ENCODE measurements around the gene ASB2. TPM values are rescaled to one million over a fixed set of nuclear protein-coding genes. Genes with fewer than 3 reads are reported as not detected.

Gene ASB2
- polyA plus RNA-seq, 3 donors = 0.25 to 2.5 (median 1.4) TPM

DNA sequence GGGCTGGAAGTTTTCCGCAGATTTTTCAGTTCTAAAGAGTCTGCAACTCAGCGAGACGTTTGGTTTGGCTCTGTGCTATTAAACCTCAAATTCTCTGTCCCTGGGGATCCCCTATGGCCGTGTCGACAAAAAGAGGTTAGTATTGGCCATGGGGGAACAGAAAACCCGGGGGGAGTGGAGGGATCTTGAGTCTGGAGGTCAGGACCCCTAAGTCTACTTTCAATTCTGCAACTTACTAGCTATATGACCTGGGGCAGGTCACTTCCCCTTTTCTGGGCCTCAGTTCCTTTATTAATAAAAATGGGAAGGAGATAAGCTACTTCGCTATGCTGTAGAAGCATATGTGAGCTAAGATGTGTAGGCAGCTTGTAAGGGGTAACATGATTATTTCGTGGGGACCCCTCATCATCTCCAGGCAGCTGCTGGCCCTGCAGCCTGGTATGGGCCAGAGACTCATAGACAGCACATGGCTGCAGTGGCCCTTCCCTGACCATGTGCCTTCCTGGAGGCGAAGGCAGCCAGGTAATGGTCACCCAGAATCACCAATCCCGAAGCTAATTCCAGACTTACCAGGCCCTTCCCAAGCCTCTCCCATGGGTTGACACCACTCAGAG lies 8.6 kb downstream of the ASB2 start:
- peak overlapping the region in 1 of 3 experiments; percentile 10 for H3K4me3 ChIP-seq (replicated peaks in 1 of 3; ENCODE audit: low read depth in 2 of 3, low read length in 3 of 3)
- Mint-ChIP-seq H3K9me3 (no peaks in the 10 kb centered on the region), H3K36me3 (peaks cover 0 to 10% of the 10 kb centered on the region in 2 donors), H3K27me3 (ENCODE audit: low read depth in 3 of 3) (peaks cover 4 to 13% (median 10%) of the 10 kb centered on the region in 3 donors), H3K4me3 (peak overlapping the region; percentile 45 to 55), H3K27ac (peak overlapping the region; percentile 76 to 91 (median 83)), H3K4me1 (peaks cover 72% of the 10 kb centered on the region)
- peak overlapping the region; percentile 40 for H3K4me2 ChIP-seq (replicated peaks; ENCODE audit: extremely low read depth, low read length, poor library complexity, severe bottlenecking)
- TF ChIP-seq, protein P1, sequence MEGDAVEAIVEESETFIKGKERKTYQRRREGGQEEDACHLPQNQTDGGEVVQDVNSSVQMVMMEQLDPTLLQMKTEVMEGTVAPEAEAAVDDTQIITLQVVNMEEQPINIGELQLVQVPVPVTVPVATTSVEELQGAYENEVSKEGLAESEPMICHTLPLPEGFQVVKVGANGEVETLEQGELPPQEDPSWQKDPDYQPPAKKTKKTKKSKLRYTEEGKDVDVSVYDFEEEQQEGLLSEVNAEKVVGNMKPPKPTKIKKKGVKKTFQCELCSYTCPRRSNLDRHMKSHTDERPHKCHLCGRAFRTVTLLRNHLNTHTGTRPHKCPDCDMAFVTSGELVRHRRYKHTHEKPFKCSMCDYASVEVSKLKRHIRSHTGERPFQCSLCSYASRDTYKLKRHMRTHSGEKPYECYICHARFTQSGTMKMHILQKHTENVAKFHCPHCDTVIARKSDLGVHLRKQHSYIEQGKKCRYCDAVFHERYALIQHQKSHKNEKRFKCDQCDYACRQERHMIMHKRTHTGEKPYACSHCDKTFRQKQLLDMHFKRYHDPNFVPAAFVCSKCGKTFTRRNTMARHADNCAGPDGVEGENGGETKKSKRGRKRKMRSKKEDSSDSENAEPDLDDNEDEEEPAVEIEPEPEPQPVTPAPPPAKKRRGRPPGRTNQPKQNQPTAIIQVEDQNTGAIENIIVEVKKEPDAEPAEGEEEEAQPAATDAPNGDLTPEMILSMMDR (IDR thresholded peaks at IDR 0.05) = no peak
- H3K79me2 ChIP-seq (ENCODE audit: insufficient read depth, low read length) = no peaks in the 10 kb centered on the region
- no peaks in the 10 kb centered on the region for H4K20me1 ChIP-seq (ENCODE audit: insufficient read depth, low read length)
- DNase-seq = peak; percentile 82 to 93 (median 87)
- WGBS (ENCODE audit: insufficient coverage) = 54% methylated on average over 6 of the region's 10 CpGs
- no peaks in the 10 kb centered on the region for H3K9me3 ChIP-seq (replicated peaks in 1 of 2; ENCODE audit: control insufficient read depth in 1 of 2, insufficient read depth in 1 of 2, low read length in 2 of 2)
- peaks cover 55 to 62% of the 10 kb centered on the region in 2 donors for H3K4me1 ChIP-seq (ENCODE audit: control insufficient read depth in 1 of 2, insufficient read depth in 2 of 2, low read length in 2 of 2)
- H3K36me3 ChIP-seq (replicated peaks in 1 of 2; ENCODE audit: control insufficient read depth in 1 of 2, insufficient read depth in 2 of 2, low read length in 2 of 2) = no peaks in the 10 kb centered on the region
- intact Hi-C loops (cut with micrococcal nuclease) = loop anchor here in 1 of 2 donors (10.0 kb wide), 1 partner anchor 633 kb away; the partner anchor contains the start of gene BTBD7
- H3K27ac ChIP-seq (ENCODE audit: low read depth in 1 of 2, low read length in 2 of 2) = peak overlapping the region; percentile 17 to 53
- no peak overlapping the region for H2AFZ ChIP-seq (ENCODE audit: insufficient read depth, low read depth, low read length, poor library complexity, severe bottlenecking)
- no peaks in the 10 kb centered on the region for H3K27me3 ChIP-seq (ENCODE audit: control insufficient read depth in 2 of 2, insufficient read depth in 2 of 2, low read length in 2 of 2)
- no peak overlapping the region for H3K9ac ChIP-seq (ENCODE audit: insufficient read depth, low read length, poor library complexity, severe bottlenecking)

DNA sequence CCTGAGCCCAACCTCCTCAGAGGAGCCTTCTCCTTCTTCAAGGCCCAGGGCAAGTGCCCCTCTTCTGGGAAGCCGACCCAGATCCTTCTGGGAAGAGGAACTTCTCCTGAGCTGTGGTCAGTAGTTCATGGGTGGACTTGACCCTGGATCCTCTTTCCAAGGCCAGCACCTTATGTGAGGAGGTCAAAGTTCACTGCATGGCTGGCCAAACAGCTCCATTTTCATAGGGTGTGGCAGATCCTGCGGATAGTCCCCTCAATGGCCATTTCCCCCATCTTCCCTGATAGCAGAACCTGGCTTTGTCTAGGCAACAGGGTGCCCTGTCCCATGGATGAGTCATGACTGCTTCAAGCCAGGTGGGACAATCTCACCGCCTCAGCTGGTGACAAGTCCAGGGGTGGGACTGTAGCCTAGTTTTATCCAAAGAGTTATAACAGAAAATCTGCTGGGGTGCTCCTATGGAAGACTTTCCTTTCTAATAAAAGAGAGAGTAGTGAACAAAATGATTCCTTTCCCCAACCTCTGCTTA lies 10.4 kb downstream of the ASB2 start:
- Histone ChIP-seq H3K4me1 (ENCODE audit: control insufficient read depth in 1 of 2, insufficient read depth in 2 of 2, low read length in 2 of 2) (peaks cover 57 to 72% of the 10 kb centered on the region in 2 donors), H3K79me2 (ENCODE audit: insufficient read depth, low read length) (no peaks in the 10 kb centered on the region), H3K27me3 (ENCODE audit: control insufficient read depth in 2 of 2, insufficient read depth in 2 of 2, low read length in 2 of 2) (no peaks in the 10 kb centered on the region), H4K20me1 (ENCODE audit: insufficient read depth, low read length) (no peaks in the 10 kb centered on the region), H3K9me3 (replicated peaks in 1 of 2; ENCODE audit: control insufficient read depth in 1 of 2, insufficient read depth in 1 of 2, low read length in 2 of 2) (no peaks in the 10 kb centered on the region), H3K4me3 (replicated peaks in 1 of 3; ENCODE audit: low read depth in 2 of 3, low read length in 3 of 3) (no peak overlapping the region), H3K9ac (ENCODE audit: insufficient read depth, low read length, poor library complexity, severe bottlenecking) (no peak overlapping the region), H3K4me2 (replicated peaks; ENCODE audit: extremely low read depth, low read length, poor library complexity, severe bottlenecking) (no peak overlapping the region), H3K36me3 (replicated peaks in 1 of 2; ENCODE audit: control insufficient read depth in 1 of 2, insufficient read depth in 2 of 2, low read length in 2 of 2) (no peaks in the 10 kb centered on the region), H2AFZ (ENCODE audit: insufficient read depth, low read depth, low read length, poor library complexity, severe bottlenecking) (no peak overlapping the region), H3K27ac (ENCODE audit: low read depth in 1 of 2, low read length in 2 of 2) (no peak overlapping the region)
- 100% methylated on average over 1 of the region's 3 CpGs for WGBS (ENCODE audit: insufficient coverage)
- Mint-ChIP-seq H3K4me1 (peaks cover 79% of the 10 kb centered on the region), H3K36me3 (peaks cover 5 to 14% of the 10 kb centered on the region in 2 donors), H3K27ac (peak overlapping the region in 3 of 7 donors; percentile 11 to 76 (median 35)), H3K9me3 (no peaks in the 10 kb centered on the region), H3K27me3 (ENCODE audit: low read depth in 3 of 3) (peaks cover 4 to 13% (median 12%) of the 10 kb centered on the region in 3 donors), H3K4me3 (no peak overlapping the region)
- TF ChIP-seq, protein P1 (IDR thresholded peaks at IDR 0.05) = no peak
- DNase-seq = peak in 1 of 3 donors; percentile 40
- intact Hi-C loops (cut with micrococcal nuclease) = loop anchor here in 1 of 2 donors (10.0 kb wide), 1 partner anchor 631 kb away; the partner anchor contains the start of gene BTBD7
